Activated CD4-positive, alpha-beta T cell treated with anti-CD3 and anti-CD28 coated beads for 4 hours (primary cell): ENCODE data around the gene ACOXL.
"Not testable (repeated sequence)": the region's sequence is repeated elsewhere in the genome, so short reads cannot be mapped to it uniquely, and the experiment has no call there.

Source experiments
- DNase-seq, 2 donors: peaks; one replicate each; pipeline ENCODE4 v3.0.0-alpha.2; 2020

The ACOXL gene

DNA sequence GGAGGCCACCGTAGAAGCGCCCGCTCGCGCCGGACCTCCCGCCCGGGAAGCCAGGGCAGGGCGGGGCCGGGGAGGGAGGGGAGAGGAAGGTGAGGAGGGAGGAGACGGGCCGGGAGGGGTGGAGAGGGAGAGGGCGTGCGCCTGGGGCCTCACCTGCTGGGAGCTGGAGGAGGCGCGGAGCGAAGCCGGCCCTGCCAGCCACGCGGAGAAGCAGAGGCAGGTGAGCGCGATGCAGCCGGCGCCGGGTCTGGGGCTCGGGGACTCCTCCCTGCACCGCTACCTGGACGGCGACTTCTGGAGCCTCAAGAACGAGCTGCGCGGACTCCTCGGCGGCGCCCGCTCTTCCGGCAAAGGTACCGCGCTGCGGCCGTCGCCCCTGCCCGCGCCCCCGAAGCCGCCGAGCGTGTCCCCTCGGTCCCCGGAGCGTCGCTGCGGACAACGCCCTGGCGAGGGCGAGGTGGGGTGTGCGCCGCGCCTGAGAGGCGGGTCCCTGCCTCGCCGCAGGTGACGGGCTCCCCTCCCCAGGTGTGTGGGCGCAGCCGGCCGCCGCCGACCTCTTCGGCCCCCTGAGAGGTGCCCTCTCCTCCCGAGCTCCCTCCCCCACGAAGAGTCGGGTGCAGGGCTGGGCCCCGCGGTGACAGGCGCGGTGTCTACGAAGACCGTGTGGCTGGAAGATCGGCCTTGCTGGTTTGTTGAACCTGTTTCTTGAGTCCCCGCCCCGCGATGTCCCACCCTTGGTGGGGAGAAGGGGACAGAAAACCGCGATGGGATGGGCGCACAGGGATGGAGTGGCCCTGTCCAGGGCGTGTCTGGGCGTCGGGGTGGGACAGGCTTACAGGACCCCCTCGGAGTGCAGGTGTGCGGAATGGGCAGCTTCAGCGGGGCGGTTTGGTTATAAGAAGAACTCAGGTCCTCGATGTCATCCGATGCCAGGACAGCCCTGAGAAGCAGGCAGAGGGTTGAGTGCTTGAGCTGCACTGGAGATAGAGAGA is at the start of gene ACOXL:
Gene ACOXL, plus strand, starts transcription at position 152 of the 992 bp plus-strand sequence. CDS start 35,817 bp downstream, outside the sequence.
- no peak for DNase-seq

DNA sequence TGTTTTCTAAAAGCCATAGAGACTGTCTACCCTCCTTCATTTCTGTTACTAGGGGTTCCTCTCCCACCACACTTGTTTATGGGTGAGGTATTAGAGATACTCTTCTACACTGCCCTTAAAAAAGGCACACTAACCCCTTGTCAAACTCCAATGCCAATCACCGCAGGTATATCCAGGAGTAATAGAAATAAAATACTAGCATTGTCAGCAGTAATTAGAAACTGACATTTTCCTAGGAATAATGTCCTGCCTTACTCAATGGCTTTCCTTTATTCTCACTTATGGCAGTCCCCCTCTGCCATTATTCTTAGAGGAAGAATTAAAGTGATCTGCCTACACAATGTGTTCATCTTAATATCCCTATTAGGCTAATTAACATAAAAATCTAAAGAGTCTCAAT is 49.5 kb upstream of the ACOXL start:
- no peak for DNase-seq

DNA sequence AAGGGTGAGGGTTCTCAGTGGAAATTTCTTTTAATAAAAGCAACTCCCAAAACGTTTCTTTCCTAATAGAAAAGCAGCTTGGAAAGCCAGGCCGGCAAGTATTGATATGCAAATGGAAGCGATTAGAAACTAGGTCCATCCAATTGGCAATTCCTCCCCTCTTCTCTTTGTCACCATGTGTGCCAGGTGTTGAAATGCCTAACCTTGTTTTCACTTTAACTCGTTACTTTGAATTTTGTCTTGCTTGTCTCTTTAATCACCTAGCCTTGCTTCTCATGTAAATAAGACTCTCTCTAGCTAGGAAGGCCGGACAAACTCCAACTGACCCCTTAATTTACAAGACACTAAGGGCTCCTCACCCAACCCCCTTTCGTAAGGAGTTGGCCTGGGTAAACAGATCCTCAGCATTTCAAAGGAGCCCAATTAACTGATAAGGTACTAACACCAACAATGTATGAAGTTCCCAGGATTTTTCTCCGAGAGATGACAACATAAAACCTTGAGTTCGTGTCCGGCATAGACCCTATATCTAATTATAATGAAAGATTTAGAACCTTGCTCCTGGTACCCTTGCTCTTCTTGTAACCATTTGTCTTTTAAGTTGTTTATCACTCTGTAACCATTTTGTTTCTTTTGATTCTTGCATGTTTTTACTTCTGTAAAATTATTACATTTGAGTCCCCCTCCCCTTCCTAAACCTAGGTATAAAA is 44.4 kb upstream of the ACOXL start:
- not testable (repeated sequence) for DNase-seq

DNA sequence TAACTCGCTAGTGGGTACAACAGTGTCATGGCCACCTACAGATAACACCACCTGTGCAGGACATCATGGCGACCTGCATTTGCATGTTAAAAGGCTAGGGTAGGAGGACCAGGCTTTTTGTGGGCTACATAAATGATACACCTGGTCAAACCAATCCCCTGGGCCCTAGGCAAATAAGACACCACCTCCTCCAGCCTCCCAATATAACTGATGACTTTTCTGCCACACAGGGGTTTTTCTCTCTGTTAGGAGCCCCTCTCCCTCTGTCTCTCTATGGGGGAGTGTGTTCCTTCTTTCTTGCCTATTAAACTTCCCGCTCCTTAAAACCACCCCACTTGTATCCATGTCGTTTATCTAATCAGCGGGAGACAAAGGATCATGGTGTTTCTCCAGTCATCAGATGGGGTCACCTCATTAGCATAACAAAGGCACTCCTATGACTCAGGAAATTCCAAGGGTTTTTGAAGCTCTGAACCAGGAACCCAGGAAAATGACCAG is 43.7 kb upstream of the ACOXL start:
- no peak for DNase-seq

DNA sequence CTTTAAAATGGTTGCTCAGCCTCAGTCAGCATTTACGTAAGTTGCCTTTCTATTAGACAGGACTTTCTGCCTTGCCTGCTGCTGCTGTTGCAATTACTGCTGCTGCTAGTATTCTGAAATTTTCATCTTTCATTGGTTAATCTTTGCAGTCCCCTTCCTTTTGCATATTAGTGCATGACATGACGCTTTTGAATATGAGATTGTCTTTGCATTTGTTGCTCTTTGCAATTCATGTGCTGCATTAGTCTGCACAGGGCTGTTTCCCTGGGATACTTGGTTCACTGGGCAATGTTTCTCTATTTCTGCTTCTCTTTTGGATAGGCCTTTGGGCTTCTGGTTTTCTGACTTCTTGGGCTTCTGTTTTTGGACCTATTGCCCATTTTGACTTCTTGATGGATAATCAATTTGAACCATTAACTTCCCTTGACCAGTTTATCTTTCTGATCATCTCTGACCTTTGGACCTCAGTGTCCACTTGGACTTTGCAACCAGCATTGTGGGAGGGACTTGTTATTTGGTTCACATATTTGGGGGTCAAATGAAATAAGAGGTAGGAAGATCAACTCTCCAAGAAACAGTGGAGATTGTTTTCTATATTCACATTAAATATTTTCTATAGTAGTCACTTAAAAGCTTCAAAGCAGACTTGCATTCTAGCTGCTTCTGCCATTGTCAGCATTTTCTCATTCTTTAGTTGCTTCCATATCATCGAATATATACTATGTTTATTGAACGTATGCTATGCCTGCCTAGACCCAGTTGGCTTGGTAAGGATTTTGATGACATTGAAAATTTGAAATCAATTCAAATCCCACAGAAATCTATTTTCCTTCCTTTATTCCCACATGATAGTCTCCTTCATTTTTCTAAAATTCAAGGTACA is 42.0 kb upstream of the ACOXL start:
- no peak for DNase-seq

DNA sequence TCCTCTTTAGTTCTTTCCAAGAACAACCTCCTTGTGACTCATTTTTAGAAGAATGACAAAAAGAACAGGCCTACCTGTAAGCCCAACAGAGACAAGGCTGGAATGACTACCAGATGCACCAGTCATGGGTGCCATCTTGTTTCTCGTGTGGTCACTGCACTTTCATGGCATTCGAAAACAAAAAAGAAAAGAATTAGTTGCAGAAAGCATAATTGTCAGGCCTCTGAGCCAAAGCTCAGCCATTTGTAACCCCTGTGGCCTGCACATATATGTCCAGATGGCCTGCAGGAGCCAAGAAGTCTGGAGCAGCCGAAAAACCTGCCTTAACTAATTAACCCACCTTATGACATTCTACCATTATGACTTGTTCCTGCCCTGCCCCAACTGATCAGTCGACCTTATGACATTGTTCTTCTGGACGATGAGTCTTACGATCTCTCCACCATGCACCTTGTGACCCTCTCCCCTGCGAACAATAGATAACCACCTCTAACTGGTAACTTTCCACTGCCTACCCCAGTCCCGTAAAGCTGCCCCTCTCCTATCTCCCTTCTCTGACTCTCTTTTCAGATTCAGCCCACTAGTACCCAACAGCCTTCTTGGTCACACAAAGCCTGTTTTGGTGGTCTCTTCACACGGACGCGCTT is 40.6 kb upstream of the ACOXL start:
- no peak for DNase-seq

DNA sequence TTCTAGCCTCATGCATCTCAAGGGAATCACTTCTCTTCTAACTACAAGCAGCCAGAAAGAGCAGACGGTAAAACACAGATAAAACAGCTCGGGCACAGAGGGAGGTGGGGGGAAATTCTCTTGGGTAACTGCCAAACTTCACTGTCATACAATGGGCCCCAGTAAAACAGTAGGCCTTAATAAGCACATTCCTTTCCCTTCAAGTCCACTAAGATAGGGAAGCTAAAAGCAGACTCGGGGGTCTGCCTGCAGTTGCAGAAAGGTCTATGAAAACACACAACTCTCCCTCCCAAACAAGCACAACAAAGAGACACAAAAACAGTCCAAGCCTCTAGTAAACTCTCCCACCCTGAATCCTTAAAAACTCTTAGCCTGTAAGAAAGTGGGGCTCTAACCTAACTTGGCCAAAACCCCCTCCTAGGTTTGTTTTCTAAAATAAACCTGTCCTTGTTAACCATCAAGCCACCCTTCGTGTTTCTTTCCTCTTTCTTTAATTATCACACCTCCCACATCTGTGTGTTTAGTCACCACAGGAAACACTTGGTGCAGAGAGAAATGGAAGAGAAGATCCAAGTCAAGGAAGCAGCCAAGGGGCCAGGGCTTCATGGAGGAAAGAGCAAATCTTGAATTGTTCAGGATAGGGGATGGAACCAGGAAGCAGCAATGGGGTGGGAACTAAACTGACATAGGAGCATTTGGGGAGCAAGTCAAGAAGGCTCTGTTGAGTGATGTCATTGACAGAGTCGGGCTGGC is 37.1 kb upstream of the ACOXL start:
- DNase-seq: not testable (repeated sequence)

DNA sequence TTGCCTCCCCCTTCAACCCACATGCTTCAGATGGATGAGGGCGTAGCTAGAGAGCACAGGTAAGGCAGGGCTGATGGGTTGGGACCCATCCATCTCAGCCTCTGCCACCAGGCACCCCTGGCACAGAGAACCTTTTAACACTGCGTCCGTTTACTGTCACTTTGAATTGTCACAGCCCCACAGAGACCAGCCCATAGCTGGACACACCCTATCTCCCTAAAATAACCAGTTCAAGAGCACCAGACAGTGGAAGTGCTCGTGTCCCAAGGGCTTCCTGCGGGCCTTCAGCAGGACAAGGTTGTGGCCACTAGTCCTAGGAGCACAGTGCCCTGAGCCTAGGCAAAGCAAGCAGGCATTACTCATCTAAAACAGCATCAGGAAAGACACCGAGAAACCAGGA is 34.1 kb upstream of the ACOXL start:
- not testable (repeated sequence) for DNase-seq

DNA sequence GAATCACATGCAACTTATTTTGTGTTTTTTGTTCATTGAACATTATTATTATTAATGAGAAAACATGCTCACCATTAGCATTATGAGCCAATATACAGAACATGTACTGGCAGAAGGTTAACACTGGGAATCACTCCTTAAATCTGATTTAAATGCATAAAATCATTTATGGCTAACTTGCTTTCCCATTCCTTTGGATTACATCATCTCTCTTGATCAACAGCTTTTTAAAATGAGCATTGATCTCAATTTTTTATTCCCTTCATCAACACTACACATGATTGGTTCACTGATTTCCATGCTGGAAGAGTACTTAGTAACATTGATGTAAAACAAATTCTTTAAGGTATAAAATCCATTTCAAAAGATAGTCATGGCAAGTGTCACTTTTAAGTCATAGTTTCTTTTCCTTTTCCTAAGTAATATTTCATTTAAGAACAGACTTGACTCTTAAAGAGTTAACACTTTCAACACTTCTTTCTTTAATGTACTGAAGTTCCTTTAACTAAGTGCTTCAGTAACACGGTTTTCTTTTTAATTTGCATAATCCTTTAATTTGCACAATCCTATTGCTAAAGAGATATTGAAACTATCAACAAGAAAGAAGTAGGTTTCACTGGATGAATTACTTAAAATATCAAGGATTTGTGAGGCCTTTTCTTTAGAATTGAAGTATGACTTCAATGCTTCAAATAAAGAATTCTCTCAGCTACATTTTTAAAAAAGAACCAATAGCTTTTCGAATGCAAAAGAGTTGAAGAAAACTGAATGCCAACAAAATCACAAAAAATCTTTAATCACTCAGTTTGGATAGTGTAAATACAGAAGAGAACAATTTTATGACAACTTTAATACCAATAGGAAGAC is 29.6 kb upstream of the ACOXL start:
- DNase-seq: no peak

DNA sequence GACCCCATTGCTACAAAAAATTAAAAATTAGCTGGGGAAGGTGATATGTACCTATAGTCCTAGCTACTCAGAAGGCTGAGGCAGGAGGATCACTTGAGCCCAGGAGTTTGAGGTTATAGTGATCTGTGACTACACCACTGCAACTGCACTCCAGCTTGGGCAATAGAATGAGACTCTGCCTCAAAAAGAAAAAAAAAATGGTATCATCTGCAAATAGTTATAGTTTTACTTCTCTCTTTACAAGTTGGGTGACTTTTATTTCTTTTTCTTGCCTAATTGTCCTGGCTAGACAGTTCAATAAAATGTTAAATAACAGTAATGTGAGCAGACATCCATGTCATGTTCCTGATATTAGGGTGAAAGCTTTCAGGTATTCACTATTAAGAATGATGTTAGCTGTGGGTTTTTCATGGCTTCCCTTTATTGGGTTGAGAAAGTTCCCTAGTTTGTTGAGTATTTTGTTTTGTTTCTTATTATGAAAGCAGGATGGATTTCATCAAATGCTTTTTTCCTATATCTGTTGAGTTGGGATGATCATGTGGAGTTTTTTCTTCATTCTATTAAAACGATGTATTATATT is 24.9 kb upstream of the ACOXL start:
- no peak for DNase-seq

DNA sequence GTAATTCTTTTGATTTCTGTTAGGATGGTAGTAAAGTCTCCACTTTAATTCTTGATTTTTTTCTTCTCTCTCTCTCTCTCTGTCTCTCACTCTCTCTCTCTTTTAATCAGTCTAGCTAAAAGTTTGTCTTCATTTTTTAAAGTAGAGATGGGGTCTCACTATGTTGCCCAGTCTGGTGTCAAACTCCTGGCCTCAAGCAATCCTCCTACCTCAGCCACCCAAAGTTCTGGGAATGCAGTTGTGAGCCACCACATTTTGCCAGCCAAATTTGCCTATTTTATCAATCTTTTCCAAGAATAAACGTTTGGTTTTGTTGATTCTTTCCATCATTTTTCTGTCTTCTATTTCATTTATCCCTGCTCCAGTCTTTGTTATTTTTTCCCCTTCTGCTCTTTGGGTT is 23.9 kb upstream of the ACOXL start:
- no peak for DNase-seq

DNA sequence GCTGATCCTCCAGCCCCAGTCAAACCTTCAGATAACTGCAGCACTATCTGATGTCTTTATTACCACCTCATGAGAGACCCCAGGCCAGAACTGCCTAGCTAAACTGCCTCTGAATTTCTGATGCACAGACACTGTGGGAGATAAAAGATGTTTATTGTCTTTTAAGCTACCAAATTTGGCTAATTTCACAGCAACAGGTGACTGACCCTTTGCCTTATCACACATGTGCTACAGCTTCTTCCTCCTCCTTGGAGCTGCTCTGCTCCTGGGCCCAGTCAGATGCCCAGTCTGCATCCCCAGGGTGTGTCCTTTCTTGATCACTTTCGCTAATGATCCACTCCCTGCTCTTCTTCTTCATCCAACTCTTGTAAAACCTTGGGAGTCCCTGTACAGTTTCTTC is 19.6 kb upstream of the ACOXL start:
- no peak for DNase-seq

DNA sequence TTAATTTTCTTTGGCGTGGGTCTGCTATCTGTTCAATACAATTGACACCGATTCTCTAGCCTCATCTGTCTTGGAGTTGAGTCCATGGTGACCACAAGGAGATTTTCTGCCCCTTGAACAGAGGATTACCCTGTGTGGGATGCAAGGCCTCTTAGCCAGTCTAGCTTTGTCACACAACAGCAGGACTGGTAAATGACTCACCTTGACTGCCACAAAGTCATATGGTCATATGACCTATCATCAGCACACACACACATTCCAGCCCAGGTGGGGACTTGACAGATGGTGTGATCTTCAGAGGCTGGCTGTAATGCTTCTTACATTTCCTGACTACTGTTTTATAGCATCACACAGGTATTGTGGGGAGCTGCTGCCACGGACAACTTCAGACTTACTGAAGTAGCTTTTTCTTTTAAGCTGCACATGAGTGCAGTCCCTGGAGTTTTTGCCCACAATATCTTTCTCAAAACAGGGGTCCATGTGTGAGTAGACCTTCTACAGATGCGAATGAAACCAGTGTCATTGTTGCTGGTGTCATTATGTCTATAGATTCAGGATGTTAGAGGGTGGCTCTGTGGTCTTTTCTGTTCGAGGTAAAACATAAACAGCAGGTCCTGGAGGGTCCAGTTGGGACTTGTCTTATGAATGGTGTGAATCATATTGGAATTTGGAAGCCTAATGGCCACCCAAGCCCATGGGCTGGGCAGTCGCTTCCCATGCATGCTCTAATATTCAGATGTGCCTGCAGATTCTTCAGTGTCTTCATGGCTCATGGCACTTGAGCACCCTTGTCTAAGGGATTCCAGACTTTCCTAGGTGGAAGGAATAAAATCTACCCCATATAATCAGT is 18.6 kb upstream of the ACOXL start:
- DNase-seq: no peak

DNA sequence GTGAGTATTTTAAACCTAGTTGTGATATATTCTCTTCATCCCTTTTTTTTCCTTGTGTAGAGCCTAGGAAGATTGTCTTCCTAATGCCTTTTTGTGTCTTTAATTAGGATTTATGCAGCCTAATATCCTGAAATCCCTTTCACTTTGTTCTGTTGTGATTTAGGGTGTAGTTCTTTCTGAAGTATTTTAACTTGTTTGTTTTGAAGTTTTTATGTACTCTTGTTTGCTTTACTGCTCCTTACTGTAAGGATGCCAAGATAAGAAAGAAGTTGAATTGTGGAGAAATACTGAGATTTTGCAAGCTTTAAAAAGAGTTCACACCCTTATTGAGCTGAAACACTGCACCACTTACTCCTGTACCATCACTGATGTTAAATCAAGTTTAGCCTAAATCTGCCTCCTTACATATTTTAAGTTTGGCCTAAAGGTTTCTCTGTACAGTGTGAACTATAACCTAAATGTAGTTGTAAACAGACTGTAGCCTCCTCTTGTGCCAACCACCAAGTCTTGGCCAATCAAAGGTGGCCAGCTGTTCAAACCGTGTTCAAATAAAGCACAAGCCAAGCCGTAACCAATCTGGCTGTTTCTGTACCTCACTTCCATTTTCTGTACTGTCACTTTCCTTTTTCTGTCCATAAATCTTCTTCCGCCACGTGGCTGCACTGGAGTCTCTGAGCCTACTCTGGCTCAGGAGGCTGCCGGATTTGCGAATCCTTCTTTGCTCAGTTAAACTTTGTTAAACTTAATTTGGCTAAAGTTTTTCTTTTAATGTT is 17.7 kb upstream of the ACOXL start:
- no peak for DNase-seq

DNA sequence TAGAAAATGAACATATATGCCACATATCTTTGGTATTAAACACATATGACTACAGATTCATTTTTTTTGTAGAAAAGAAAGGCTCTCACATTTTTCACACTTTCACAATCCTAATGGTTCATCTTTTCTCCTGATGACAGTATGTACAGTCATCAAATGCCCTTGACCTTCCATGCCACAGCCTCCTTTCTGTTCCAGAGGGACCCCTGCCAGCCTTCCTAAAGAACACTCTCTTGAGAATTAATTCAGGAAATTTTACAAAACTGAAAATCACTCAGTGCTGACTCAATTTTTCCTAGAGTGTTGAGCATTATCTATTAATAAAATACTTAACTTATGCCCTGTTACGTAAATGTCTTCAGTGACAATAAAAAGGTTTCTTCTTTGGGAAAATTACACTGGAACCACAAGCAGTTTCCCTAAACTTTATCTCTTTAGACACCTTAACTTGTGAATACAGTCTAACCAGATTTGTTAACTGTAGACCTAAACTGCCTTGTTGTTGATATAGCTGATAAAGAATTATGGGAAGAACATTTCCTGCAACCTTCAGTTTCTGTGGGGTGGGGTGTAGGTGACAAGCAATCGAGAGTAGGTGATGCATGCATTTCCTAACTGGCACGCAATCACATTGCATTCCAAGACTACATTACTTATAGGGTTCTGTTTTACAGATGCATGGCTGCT is 15.3 kb upstream of the ACOXL start:
- DNase-seq: no peak

DNA sequence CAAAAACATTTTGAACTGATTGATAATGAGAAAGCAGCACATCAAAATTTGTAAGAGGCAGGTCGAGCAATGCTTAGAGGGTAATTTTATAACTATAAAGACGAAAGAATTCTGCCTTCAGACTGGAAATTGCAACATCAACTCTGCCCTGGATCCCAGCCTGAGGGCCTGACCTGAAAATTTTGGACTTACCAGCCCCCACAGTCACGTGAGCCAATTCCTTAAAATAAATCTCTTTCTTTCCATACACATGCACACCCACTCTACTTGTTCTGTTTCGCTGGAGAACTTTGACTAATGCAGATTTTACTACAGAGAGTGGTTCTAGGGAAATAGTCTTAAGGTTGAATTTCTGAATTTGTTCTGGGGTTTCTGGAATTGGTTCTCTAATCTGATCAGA is 14.6 kb upstream of the ACOXL start:
- no peak for DNase-seq

DNA sequence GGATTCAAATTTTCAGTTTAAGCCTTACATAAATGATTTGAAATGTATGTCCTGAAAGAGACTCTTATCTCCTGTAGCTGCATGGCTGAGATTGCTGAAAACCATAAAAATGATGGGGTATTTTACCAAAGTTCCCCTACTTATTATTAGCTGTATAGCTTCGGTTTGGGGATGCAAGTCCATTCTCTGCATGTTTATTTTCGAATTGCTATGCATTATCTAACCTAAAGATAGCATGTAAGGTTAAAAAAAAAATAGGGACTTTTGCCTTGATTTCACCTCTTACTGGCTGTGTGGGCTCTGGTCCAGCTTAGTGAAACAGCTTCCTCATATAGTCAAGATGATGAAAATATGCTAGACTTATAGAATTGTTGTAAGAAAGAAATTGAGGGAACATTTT is 14.0 kb upstream of the ACOXL start:
- no peak for DNase-seq

DNA sequence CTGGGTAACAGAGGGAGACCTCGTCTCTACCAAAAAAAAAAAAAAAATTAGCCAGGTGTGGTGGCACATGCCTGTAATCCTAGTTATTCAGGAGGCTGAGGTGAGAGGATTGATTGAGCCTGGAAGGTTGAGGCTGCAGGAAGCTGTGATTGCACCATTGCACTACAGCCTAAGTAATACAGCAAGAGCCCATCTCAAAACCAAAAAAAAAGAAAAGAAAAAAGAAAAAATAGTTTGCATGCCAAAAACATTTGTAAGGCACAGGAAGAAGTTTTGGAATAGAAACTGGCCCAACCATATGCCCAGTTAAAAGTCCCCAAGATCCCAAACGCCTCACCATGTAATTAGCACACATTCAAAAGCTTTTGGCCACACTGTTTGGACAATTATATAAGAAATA is 13.4 kb upstream of the ACOXL start:
- no peak for DNase-seq
